Bronchial epithelial cell (primary cell): Measurements from ENCODE around the gene IL13. TPM values are rescaled to one million over a fixed set of nuclear protein-coding genes. Genes with fewer than 3 reads are reported as not detected.
"Not testable (repeated sequence)": the region's sequence is repeated elsewhere in the genome, so short reads cannot be mapped to it uniquely, and the experiment has no call there.

ENCODE experiments used
- DNase-seq: peaks from one replicate; pipeline ENCODE4 v3.0.0-alpha.2; 2010; ENCODE audit warnings: low read depth
- FAIRE-seq: peaks from 2 replicates; lab custom pipeline; 2011; peaks lifted over from hg19 to GRCh38; lab: Jason Lieb, UNC
- H3K27me3 ChIP-seq: 2 replicates; pipeline ENCODE4 v1.5.1; 2011; ENCODE audit warnings: low read length; ENCODE audit not compliant: control insufficient read depth, insufficient read depth
- H3K36me3 ChIP-seq: 2 replicates; pipeline ENCODE4 v1.5.1; 2011; ENCODE audit warnings: low read length; ENCODE audit not compliant: control insufficient read depth, insufficient read depth
- H3K4me3 ChIP-seq: 2 replicates; pipeline ENCODE4 v1.5.1; 2011; ENCODE audit warnings: mild to moderate bottlenecking, low read depth, low read length, control low read depth
- CTCF ChIP-seq: IDR thresholded peaks from 2 replicates; pipeline ENCODE4 v1.5.1; 2011; ENCODE audit warnings: mild to moderate bottlenecking, moderate library complexity, low read length, control low read depth, inconsistent platforms; ENCODE audit not compliant: insufficient read depth, severe bottlenecking
- total RNA-seq: library from RNA; depleted of rRNA; stranded (reverse); fragments of >200 nt; gene quantifications from 2 replicates; pipeline ENCODE4 v1.2.1, GENCODE V29; 2014

The IL13 gene
- total RNA-seq, 1 donor from 2014 or later, result not detected

- Histone ChIP-seq H3K4me3 (no peak overlapping the region), H3K27me3 (no peaks in the 10 kb centered on the region), H3K36me3 (peaks cover 3% of the 10 kb centered on the region)
- FAIRE-seq (no peak), DNase-seq (no peak)
- no peak for TF ChIP-seq CTCF
Measured at GRCh38 chr5:132628814-132629213, 29.2 kb upstream of the IL13 start.

GRCh38 chr5:132629230-132629944 is 28.6 kb upstream of the IL13 start:
- FAIRE-seq, result no peak
- no peak for DNase-seq
- Histone ChIP-seq H3K4me3 (no peak overlapping the region), H3K27me3 (no peaks in the 10 kb centered on the region), H3K36me3 (peaks cover 3% of the 10 kb centered on the region)
- TF ChIP-seq CTCF, result no peak

GRCh38 chr5:132633587-132633986 is 24.4 kb upstream of the IL13 start:
- not testable (repeated sequence) for H3K27me3 ChIP-seq, H3K36me3 ChIP-seq, DNase-seq, H3K4me3 ChIP-seq, FAIRE-seq

GRCh38 chr5:132635873-132636272 is 22.1 kb upstream of the IL13 start:
- no peak for FAIRE-seq
- DNase-seq, result no peak

GRCh38 chr5:132637241-132637640 is 20.7 kb upstream of the IL13 start:
- Histone ChIP-seq H3K4me3 (no peak overlapping the region), H3K27me3 (no peaks in the 10 kb centered on the region), H3K36me3 (peaks cover 9% of the 10 kb centered on the region)
- no peak for TF ChIP-seq CTCF
- DNase-seq, result no peak
- no peak for FAIRE-seq

More at GRCh38 chr5:132635873-132636272, 22.1 kb upstream of the IL13 start:
- H3K36me3 ChIP-seq, result peaks cover 9% of the 10 kb centered on the region
- H3K4me3 ChIP-seq, result no peak overlapping the region
- TF ChIP-seq CTCF, result no peak
- H3K27me3 ChIP-seq, result no peaks in the 10 kb centered on the region

GRCh38 chr5:132639706-132640130 is 18.3 kb upstream of the IL13 start:
- no peak for TF ChIP-seq CTCF
- DNase-seq (no peak), FAIRE-seq (no peak)
- no peaks in the 10 kb centered on the region for H3K27me3 ChIP-seq
- no peak overlapping the region for H3K4me3 ChIP-seq
- H3K36me3 ChIP-seq, result peaks cover 9% of the 10 kb centered on the region
